GM12878 (cell line): ENCODE results near the gene MEGF11.

Experiments used
- CTCF ChIP-seq, 3 experiments: IDR thresholded peaks in 2 of 3; conservative IDR thresholded peaks in 1 of 3; 2 replicates each; pipeline ENCODE4 v1.5.1; 2011; ENCODE audit warnings: low read depth in 3 of 3, low read length in 3 of 3, mild to moderate bottlenecking in 3 of 3, control low read depth in 2 of 3, moderate library complexity in 2 of 3, inconsistent platforms in 1 of 3, mixed read lengths in 1 of 3; ENCODE audit not compliant: control insufficient read depth in 2 of 3, insufficient read depth in 1 of 3; ENCODE audit errors: extremely low read depth in 1 of 3
- EZH2 ChIP-seq: IDR thresholded peaks from 2 replicates; pipeline ENCODE4 v1.6.1; 2012; ENCODE audit warnings: low read depth, mild to moderate bottlenecking, control low read depth, inconsistent platforms, low read length, borderline replicate concordance; ENCODE audit not compliant: control insufficient read depth
- GABPA ChIP-seq: IDR thresholded peaks from 2 replicates; pipeline ENCODE4 v1.6.1; 2014; ENCODE audit warnings: antibody characterized with exemption, low read depth, mild to moderate bottlenecking, inconsistent platforms
- HDAC2 ChIP-seq: fragments of 200-600 bp; sonication (generic); IDR thresholded peaks from 2 replicates; pipeline ENCODE4 v1.6.1; 2017
- MXI1 ChIP-seq: fragments of 150-350 bp; IDR thresholded peaks from 2 replicates; pipeline ENCODE4 v1.6.1; 2011; ENCODE audit warnings: low read depth, mild to moderate bottlenecking, inconsistent platforms, low read length, improper control_type of control experiment
- SIN3A ChIP-seq: IDR thresholded peaks from 2 replicates; pipeline ENCODE4 v1.6.1; 2012; ENCODE audit warnings: low read depth, low read length, improper control_type of control experiment
- TAF1 ChIP-seq: IDR thresholded peaks from 2 replicates; pipeline ENCODE4 v1.6.1; 2011; ENCODE audit warnings: mild to moderate bottlenecking, low read depth, low read length, borderline replicate concordance
- ZNF384 ChIP-seq: IDR thresholded peaks from 2 replicates; pipeline ENCODE4 v1.6.1; 2012; ENCODE audit warnings: low read depth, mild to moderate bottlenecking, low read length, improper control_type of control experiment, borderline replicate concordance

GRCh38 chr15:65885668-65886218, 367.8 kb downstream of the MEGF11 start:
- no peak for TF ChIP-seq GABPA
- TF ChIP-seq MXI1 = no peak
- no peak for TF ChIP-seq CTCF (IDR thresholded peaks at IDR 0.05 in 2 of 3, conservative IDR thresholded peaks at IDR 0.05 in 1 of 3; ENCODE audit: control insufficient read depth in 2 of 3, extremely low read depth in 1 of 3, insufficient read depth in 1 of 3, low read depth in 3 of 3, low read length in 3 of 3)
- TF ChIP-seq SIN3A = no peak
- no peak for TF ChIP-seq TAF1
- TF ChIP-seq ZNF384 = no peak
- no peak for TF ChIP-seq HDAC2
- no peak for TF ChIP-seq EZH2
